MM.1S (cell line): ENCODE results near the gene PPM1H.

Experiments used
- DNase-seq: peaks from one replicate; pipeline ENCODE4 v3.0.0-alpha.2; 2015
- H2AFZ ChIP-seq: fragments of 300-600 bp; sonication (generic); 2 replicates; pipeline ENCODE4 v1.6.0; 2016; ENCODE audit warnings: antibody characterized with exemption, low read length
- H3F3A ChIP-seq: fragments of 300-600 bp; sonication (generic); 2 replicates; pipeline ENCODE4 v1.6.1; 2016; ENCODE audit warnings: mild to moderate bottlenecking, antibody characterized with exemption, low read length, moderate library complexity, mixed read lengths; ENCODE audit not compliant: insufficient read depth
- H3K27ac ChIP-seq: fragments of 300-600 bp; sonication (generic); 2 replicates; pipeline ENCODE4 v1.5.1; 2016; ENCODE audit warnings: mild to moderate bottlenecking, low read length
- H3K27me3 ChIP-seq: fragments of 300-600 bp; sonication (generic); replicated peaks from 2 replicates; pipeline ENCODE4 v1.6.0; 2016; ENCODE audit warnings: low read length; ENCODE audit not compliant: insufficient read depth
- H3K36me3 ChIP-seq: fragments of 300-600 bp; sonication (generic); replicated peaks from 2 replicates; pipeline ENCODE4 v1.6.1; 2016; ENCODE audit warnings: mild to moderate bottlenecking, low read length, mixed read lengths; ENCODE audit not compliant: insufficient read depth
- H3K4me1 ChIP-seq: fragments of 300-600 bp; sonication (generic); 2 replicates; pipeline ENCODE4 v1.6.1; 2016; ENCODE audit warnings: low read length, mixed read lengths
- H3K4me2 ChIP-seq: fragments of 300-600 bp; sonication (generic); 2 replicates; pipeline ENCODE4 v1.6.0; 2016; ENCODE audit warnings: low read depth, low read length
- H3K4me3 ChIP-seq: fragments of 300-600 bp; sonication (generic); 2 replicates; pipeline ENCODE4 v1.5.1; 2016; ENCODE audit warnings: low read length, mixed read lengths
- H3K79me2 ChIP-seq: fragments of 300-600 bp; sonication (generic); 2 replicates; pipeline ENCODE4 v1.6.1; 2016; ENCODE audit warnings: mixed run types, low read length, mixed read lengths
- H3K9ac ChIP-seq: fragments of 300-600 bp; sonication (generic); 2 replicates; pipeline ENCODE4 v1.6.1; 2016; ENCODE audit warnings: low read length, mixed read lengths
- H3K9me2 ChIP-seq: fragments of 300-600 bp; sonication (generic); replicated peaks from 2 replicates; pipeline ENCODE4 v1.6.1; 2016; ENCODE audit warnings: mild to moderate bottlenecking, low read length, mixed read lengths; ENCODE audit not compliant: insufficient read depth
- H3K9me3 ChIP-seq: fragments of 300-600 bp; sonication (generic); replicated peaks from 2 replicates; pipeline ENCODE4 v1.6.1; 2016; ENCODE audit warnings: mild to moderate bottlenecking, low read length, mixed read lengths; ENCODE audit not compliant: insufficient read depth
- H4K20me1 ChIP-seq: fragments of 300-600 bp; sonication (generic); 2 replicates; pipeline ENCODE4 v1.6.1; 2016; ENCODE audit warnings: mild to moderate bottlenecking, low read length, moderate library complexity, mixed read lengths; ENCODE audit not compliant: insufficient read depth
- CTCF ChIP-seq: fragments of 300-600 bp; sonication (generic); IDR thresholded peaks from 2 replicates; pipeline ENCODE4 v1.5.1; 2016; ENCODE audit warnings: antibody characterized with exemption, low read length, mixed read lengths
- EZH2 ChIP-seq: fragments of 300-600 bp; sonication (generic); optimal IDR thresholded peaks from 2 replicates; pipeline ENCODE3; 2017; ENCODE audit warnings: low read depth, mild to moderate bottlenecking, antibody characterized with exemption, low read length, mixed read lengths
- EZH2phosphoT487 ChIP-seq: fragments of 300-600 bp; sonication (generic); IDR thresholded peaks from 2 replicates; pipeline ENCODE4 v1.6.1; 2018; ENCODE audit warnings: antibody characterized with exemption, low read length

PPM1H gene

GRCh38 chr12:62769076-62769619, 165.8 kb downstream of the PPM1H start:
- Histone ChIP-seq H3K4me1 (no peaks in the 10 kb centered on the region), H3K9me2 (no peaks in the 10 kb centered on the region), H4K20me1 (no peaks in the 10 kb centered on the region), H3K36me3 (no peaks in the 10 kb centered on the region), H3F3A (no peaks in the 10 kb centered on the region), H3K27me3 (no peaks in the 10 kb centered on the region), H2AFZ (no peak overlapping the region), H3K9me3 (no peaks in the 10 kb centered on the region), H3K4me2 (no peak overlapping the region), H3K27ac (no peak overlapping the region), H3K9ac (no peak overlapping the region), H3K79me2 (no peaks in the 10 kb centered on the region), H3K4me3 (no peak overlapping the region)
- TF ChIP-seq CTCF (no peak), EZH2phosphoT487 (no peak), EZH2 (no peak)
- DNase-seq, result no peak

- H3K4me2 ChIP-seq, result no peak overlapping the region
- H3K4me1 ChIP-seq, result no peaks in the 10 kb centered on the region
- no peaks in the 10 kb centered on the region for H3K9me2 ChIP-seq
- H4K20me1 ChIP-seq, result no peaks in the 10 kb centered on the region
- H3F3A ChIP-seq, result no peaks in the 10 kb centered on the region
- H3K27ac ChIP-seq, result no peak overlapping the region
- TF ChIP-seq EZH2phosphoT487 (no peak), EZH2 (no peak)
- H3K9ac ChIP-seq, result no peak overlapping the region
- no peaks in the 10 kb centered on the region for H3K79me2 ChIP-seq
- H3K36me3 ChIP-seq, result no peaks in the 10 kb centered on the region
- H3K27me3 ChIP-seq, result no peaks in the 10 kb centered on the region
- no peak overlapping the region for H3K4me3 ChIP-seq
- no peak overlapping the region for H2AFZ ChIP-seq
- DNase-seq, result no peak
- no peaks in the 10 kb centered on the region for H3K9me3 ChIP-seq
These were observed 167.0 kb downstream of the PPM1H start for GRCh38 chr12:62767946-62768345.

- H3K4me2 ChIP-seq, result no peak overlapping the region
- H3K9me2 ChIP-seq, result no peaks in the 10 kb centered on the region
- no peak overlapping the region for H3K27ac ChIP-seq
- no peaks in the 10 kb centered on the region for H3K27me3 ChIP-seq
- no peak overlapping the region for H2AFZ ChIP-seq
- H3K79me2 ChIP-seq, result no peaks in the 10 kb centered on the region
- DNase-seq, result no peak
- H4K20me1 ChIP-seq, result no peaks in the 10 kb centered on the region
- no peaks in the 10 kb centered on the region for H3K9me3 ChIP-seq
- TF ChIP-seq EZH2 (no peak), CTCF (no peak), EZH2phosphoT487 (no peak)
- H3K36me3 ChIP-seq, result no peaks in the 10 kb centered on the region
- no peaks in the 10 kb centered on the region for H3F3A ChIP-seq
- no peaks in the 10 kb centered on the region for H3K4me1 ChIP-seq
- H3K4me3 ChIP-seq, result no peak overlapping the region
- no peak overlapping the region for H3K9ac ChIP-seq
These were observed 167.5 kb downstream of the PPM1H start for GRCh38 chr12:62767496-62767895.

- no peak for DNase-seq
- no peaks in the 10 kb centered on the region for H3K36me3 ChIP-seq
- H3K27me3 ChIP-seq, result no peaks in the 10 kb centered on the region
- H3K27ac ChIP-seq, result no peak overlapping the region
- no peaks in the 10 kb centered on the region for H3F3A ChIP-seq
- no peak overlapping the region for H3K4me2 ChIP-seq
- H3K79me2 ChIP-seq, result no peaks in the 10 kb centered on the region
- no peaks in the 10 kb centered on the region for H3K4me1 ChIP-seq
- no peak overlapping the region for H2AFZ ChIP-seq
- no peak overlapping the region for H3K4me3 ChIP-seq
- H3K9me3 ChIP-seq, result no peaks in the 10 kb centered on the region
- no peaks in the 10 kb centered on the region for H3K9me2 ChIP-seq
- H4K20me1 ChIP-seq, result no peaks in the 10 kb centered on the region
- no peak overlapping the region for H3K9ac ChIP-seq
- TF ChIP-seq EZH2phosphoT487, result no peak
- TF ChIP-seq CTCF, result no peak
- TF ChIP-seq EZH2, result no peak
These were observed 168.5 kb downstream of the PPM1H start for GRCh38 chr12:62766496-62766895.
